Effector memory CD8-positive, alpha-beta T cell (primary cell): ENCODE results near the gene WDR82.
A peak's percentile ranks its signal among the peaks of the same experiment; 100 is the strongest.

ENCODE experiments used
- ATAC-seq: fragments of 150-1000 bp; cut with Tn5 transposase; replicated peaks from 2 replicates; pipeline ENCODE4 v1.10.0; 2021; ENCODE audit warnings: mild to moderate bottlenecking, moderate library complexity
- DNase-seq, 3 experiments: peaks; one replicate each; pipeline ENCODE4 v3.0.0; 2021
- H3K27ac Mint-ChIP-seq, 2 donors: one replicate each; pipeline ENCODE4 v1.8.0; 2022; ENCODE audit warnings: mild to moderate bottlenecking in 2 of 2, mixed read lengths in 2 of 2, moderate library complexity in 2 of 2
- H3K27me3 Mint-ChIP-seq, 2 donors: one replicate each; pipeline ENCODE4 v1.8.0; 2022; ENCODE audit warnings: mixed read lengths in 2 of 2
- H3K36me3 Mint-ChIP-seq: one replicate; pipeline ENCODE4 v1.8.0; 2022; ENCODE audit warnings: mild to moderate bottlenecking, moderate library complexity, mixed read lengths; ENCODE audit not compliant: insufficient read depth
- H3K4me1 Mint-ChIP-seq, 2 donors: one replicate each; pipeline ENCODE4 v1.8.0; 2022; ENCODE audit warnings: low read depth in 2 of 2, mixed read lengths in 2 of 2
- H3K4me3 Mint-ChIP-seq, 2 donors: one replicate each; pipeline ENCODE4 v1.8.0; 2022; ENCODE audit warnings: mild to moderate bottlenecking in 2 of 2, mixed read lengths in 2 of 2, moderate library complexity in 2 of 2
- H3K9me3 Mint-ChIP-seq, 2 donors: one replicate each; pipeline ENCODE4 v1.8.0; 2022; ENCODE audit warnings: mixed read lengths in 2 of 2

The WDR82 gene

DNA sequence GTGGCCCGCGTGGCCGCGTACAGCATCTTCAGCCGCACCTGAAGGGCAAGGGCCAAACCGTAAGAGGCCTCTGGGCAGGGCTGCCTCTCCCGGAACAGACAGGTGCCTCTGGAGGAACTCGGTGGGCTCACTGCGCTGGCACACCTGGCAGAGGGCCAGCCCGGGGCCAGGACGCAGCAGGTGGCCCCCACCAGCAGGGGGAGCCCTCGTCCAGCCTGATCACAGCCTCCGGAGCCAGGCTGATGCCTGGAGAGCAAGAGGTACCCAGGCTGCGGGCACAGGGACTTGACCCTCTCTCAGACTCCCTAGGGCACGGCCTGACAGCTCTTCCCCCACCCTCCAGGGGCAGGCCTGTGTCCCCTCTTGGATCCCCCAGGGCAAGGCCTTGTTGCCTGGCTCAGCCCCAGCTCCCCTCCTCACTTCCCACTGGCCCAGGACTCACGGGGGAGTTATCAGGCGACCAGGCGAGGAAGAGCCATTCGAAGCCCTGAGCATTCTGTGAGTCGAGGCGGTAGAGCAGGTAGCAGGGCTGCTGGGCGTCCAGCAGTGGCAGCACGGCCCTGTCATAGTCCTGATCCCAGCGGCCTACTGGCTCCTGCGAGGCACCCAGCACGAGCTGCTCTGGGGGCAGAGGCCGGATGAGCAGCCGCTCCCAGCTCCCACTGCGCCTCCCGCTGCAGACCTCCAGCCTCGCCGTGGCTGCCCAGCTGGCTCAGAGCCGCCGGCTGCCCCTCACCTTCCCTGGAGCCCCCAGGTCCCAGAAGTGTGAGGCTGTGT lies 46.8 kb downstream of the WDR82 start:
- Mint-ChIP-seq H3K4me1 (peaks cover 43 to 44% of the 10 kb centered on the region in 2 donors), H3K4me3 (peak overlapping the region; percentile 46 to 65), H3K9me3 (no peaks in the 10 kb centered on the region), H3K27ac (peak overlapping the region; percentile 62 to 81), H3K36me3 (peaks cover 50% of the 10 kb centered on the region), H3K27me3 (no peaks in the 10 kb centered on the region)
- peak; percentile 91 to 92 (median 91) for DNase-seq
- peak; percentile 95 for ATAC-seq

- Mint-ChIP-seq H3K9me3 (no peaks in the 10 kb centered on the region), H3K27me3 (no peaks in the 10 kb centered on the region), H3K27ac (peak overlapping the region; percentile 62 to 81), H3K36me3 (peaks cover 46% of the 10 kb centered on the region), H3K4me3 (no peak overlapping the region), H3K4me1 (peaks cover 43 to 44% of the 10 kb centered on the region in 2 donors)
- ATAC-seq (no peak), DNase-seq (no peak)
Observed at GRCh38 chr3:52230889-52231499, 47.5 kb downstream of the WDR82 start.

GRCh38 chr3:52230461-52230860 lies 48.0 kb downstream of the WDR82 start:
- Mint-ChIP-seq H3K27me3 (no peaks in the 10 kb centered on the region), H3K4me3 (peak overlapping the region in 1 of 2 donors; percentile 44), H3K27ac (peak overlapping the region; percentile 72 to 79), H3K9me3 (no peaks in the 10 kb centered on the region), H3K36me3 (peaks cover 46% of the 10 kb centered on the region), H3K4me1 (peaks cover 43 to 44% of the 10 kb centered on the region in 2 donors)
- ATAC-seq (no peak), DNase-seq (no peak)

GRCh38 chr3:52229656-52230055 lies 48.8 kb downstream of the WDR82 start:
- Mint-ChIP-seq H3K36me3 (peaks cover 46% of the 10 kb centered on the region), H3K4me1 (peaks cover 40 to 43% of the 10 kb centered on the region in 2 donors), H3K27me3 (no peaks in the 10 kb centered on the region), H3K9me3 (no peaks in the 10 kb centered on the region), H3K27ac (peak overlapping the region; percentile 72 to 79), H3K4me3 (no peak overlapping the region)
- ATAC-seq: no peak
- DNase-seq: no peak

GRCh38 chr3:52228751-52229291 lies 49.6 kb downstream of the WDR82 start:
- H3K27me3 Mint-ChIP-seq: no peaks in the 10 kb centered on the region
- H3K36me3 Mint-ChIP-seq: peaks cover 43% of the 10 kb centered on the region
- peaks cover 31 to 45% of the 10 kb centered on the region in 2 donors for H3K4me1 Mint-ChIP-seq
- no peak overlapping the region for H3K27ac Mint-ChIP-seq
- no peaks in the 10 kb centered on the region for H3K9me3 Mint-ChIP-seq
- H3K4me3 Mint-ChIP-seq: no peak overlapping the region
- ATAC-seq: no peak
- no peak for DNase-seq

GRCh38 chr3:52228266-52228665 lies 50.2 kb downstream of the WDR82 start:
- H3K9me3 Mint-ChIP-seq: no peaks in the 10 kb centered on the region
- no peaks in the 10 kb centered on the region for H3K27me3 Mint-ChIP-seq
- DNase-seq (no peak), ATAC-seq (no peak)
- H3K36me3 Mint-ChIP-seq: peaks cover 39% of the 10 kb centered on the region
- H3K4me1 Mint-ChIP-seq: peaks cover 31 to 46% of the 10 kb centered on the region in 2 donors
- no peak overlapping the region for H3K27ac Mint-ChIP-seq
- H3K4me3 Mint-ChIP-seq: no peak overlapping the region

- no peak for ATAC-seq
- peaks cover 42% of the 10 kb centered on the region for H3K36me3 Mint-ChIP-seq
- no peak for DNase-seq
- peaks cover 31 to 49% of the 10 kb centered on the region in 2 donors for H3K4me1 Mint-ChIP-seq
- no peaks in the 10 kb centered on the region for H3K27me3 Mint-ChIP-seq
- H3K4me3 Mint-ChIP-seq: no peak overlapping the region
- no peaks in the 10 kb centered on the region for H3K9me3 Mint-ChIP-seq
- H3K27ac Mint-ChIP-seq: no peak overlapping the region
Observed at GRCh38 chr3:52227766-52228165, 50.7 kb downstream of the WDR82 start.

DNA sequence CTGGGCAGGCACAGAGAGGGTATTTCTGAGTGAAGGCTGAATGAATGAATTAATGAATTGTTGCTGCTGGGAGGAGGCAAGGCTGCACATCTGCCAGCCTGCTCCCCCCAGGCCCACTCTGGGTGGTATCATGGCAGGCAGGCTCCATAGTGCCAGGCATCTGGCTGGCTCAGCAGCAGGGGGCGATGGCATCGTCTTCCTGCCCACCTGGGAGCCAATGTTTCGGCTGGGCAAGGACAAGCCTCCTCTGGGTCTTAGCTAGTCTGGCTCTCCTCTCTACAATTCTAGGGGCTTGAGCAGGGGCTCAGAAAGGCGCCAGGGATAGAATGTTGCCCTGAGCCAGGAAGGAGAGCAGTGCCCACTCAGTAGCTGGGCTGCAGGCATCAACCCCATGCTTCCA lies 51.3 kb downstream of the WDR82 start:
- H3K27ac Mint-ChIP-seq: peak overlapping the region in 1 of 2 donors; percentile 89
- no peak overlapping the region for H3K4me3 Mint-ChIP-seq
- no peaks in the 10 kb centered on the region for H3K27me3 Mint-ChIP-seq
- no peak for ATAC-seq
- H3K36me3 Mint-ChIP-seq: peaks cover 38% of the 10 kb centered on the region
- no peaks in the 10 kb centered on the region for H3K9me3 Mint-ChIP-seq
- H3K4me1 Mint-ChIP-seq: peaks cover 30 to 51% of the 10 kb centered on the region in 2 donors
- no peak for DNase-seq

- DNase-seq (no peak), ATAC-seq (no peak)
- peaks cover 26 to 50% of the 10 kb centered on the region in 2 donors for H3K4me1 Mint-ChIP-seq
- H3K27ac Mint-ChIP-seq: peak overlapping the region; percentile 89 to 94
- no peak overlapping the region for H3K4me3 Mint-ChIP-seq
- H3K36me3 Mint-ChIP-seq: peaks cover 33% of the 10 kb centered on the region
- H3K27me3 Mint-ChIP-seq: no peaks in the 10 kb centered on the region
- no peaks in the 10 kb centered on the region for H3K9me3 Mint-ChIP-seq
Observed at GRCh38 chr3:52226229-52226817, 52.1 kb downstream of the WDR82 start.

DNA sequence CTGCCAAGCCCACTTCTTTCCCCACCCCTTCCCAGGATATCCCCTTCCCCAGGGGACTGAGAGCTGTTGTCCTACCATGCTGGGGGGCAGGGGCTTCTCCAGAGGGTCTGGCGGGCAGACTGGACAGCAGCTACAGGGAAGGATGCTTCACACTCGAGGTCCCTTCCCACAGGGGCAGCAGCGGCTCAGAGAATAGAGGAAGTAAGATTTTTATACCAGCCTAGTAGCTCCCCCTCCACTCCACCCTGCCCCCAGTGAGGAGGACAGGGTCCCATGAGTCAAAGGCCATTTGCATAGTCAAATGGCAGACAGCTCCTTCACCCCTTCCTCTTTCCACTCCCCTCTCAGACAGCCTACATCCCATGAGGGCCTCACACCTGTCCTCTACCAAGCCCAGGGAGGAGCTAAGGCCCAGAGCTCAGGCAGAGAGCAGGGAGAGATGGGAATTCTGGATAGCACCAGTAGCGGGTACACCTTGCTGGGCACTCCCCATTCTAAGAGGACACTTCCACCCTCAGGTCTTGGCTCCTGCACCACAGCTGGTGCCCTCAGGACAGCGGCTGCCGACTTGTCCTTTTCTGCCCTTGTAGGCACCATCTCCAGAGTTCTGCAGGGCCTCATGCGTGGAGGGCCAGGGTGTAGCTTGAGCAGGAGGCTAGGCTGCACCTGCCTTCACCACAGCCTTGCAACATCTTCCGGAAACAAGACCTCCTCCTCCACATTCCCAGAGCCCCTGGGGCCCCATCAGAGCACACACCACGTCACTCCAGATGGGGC lies 52.8 kb downstream of the WDR82 start, which contains the start of gene TLR9:
Gene TLR9, minus strand, starts transcription at position 194 of the 777 bp plus-strand sequence. Its CDS starts 116 bp downstream, at position 78.
- Mint-ChIP-seq H3K27me3 (no peaks in the 10 kb centered on the region), H3K27ac (peak within 1 kb of the TSS; percentile 89 to 94), H3K36me3 (peaks cover 31% of the 10 kb centered on the region), H3K4me1 (peaks cover 26 to 51% of the 10 kb centered on the region in 2 donors), H3K9me3 (no peaks in the 10 kb centered on the region), H3K4me3 (peak within 1 kb of the TSS in 1 of 2 donors; percentile 85)
- ATAC-seq (peak; percentile 38), DNase-seq (no peak)

DNA sequence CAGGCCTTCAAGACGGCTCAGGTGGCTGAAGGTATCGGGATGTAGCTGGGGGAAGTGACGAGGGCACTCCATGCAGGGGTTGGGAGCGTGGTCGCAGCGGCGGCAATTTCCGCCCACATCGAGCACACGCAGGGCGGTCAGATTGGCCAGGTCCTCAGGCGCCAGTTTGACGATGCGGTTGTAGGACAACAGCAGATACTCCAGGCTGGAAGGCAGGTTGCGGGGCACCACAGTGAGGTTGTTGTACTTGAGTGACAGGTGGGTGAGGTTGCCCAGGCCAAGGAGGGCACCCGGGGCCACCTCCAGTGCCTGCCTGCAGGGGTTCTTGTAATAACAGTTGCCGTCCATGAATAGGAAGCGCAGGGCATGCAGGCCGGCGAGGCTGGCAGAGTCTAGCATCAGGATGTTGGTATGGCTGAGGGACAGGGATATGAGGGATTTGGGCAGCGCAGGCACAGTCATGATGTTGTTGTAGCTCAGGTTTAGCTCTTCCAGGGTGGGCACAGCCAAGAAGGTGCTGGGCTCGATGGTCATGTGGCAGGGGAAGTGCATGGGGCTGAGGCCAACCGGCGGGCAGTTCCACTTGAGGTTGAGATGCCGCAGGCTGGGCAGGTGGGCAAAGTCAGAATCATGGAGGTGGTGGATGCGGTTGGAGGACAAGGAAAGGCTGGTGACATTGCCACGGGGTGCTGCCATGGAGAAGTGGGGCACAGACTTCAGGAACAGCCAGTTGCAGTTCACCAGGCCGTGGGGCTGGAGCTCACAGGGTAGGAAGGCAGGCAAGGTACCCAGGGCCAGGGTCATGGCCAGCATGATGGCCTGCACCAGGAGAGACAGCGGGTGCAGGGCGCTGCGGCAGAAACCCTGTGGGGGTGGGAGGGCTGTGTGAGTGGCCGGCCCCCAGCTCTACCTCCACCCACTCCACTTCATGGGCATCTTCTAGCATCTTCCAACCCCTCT lies 54.7 kb downstream of the WDR82 start:
- Mint-ChIP-seq H3K36me3 (peaks cover 15% of the 10 kb centered on the region), H3K27me3 (no peaks in the 10 kb centered on the region), H3K9me3 (no peaks in the 10 kb centered on the region), H3K4me1 (peaks cover 41 to 67% of the 10 kb centered on the region in 2 donors), H3K27ac (peak overlapping the region in 1 of 2 donors; percentile 89), H3K4me3 (peak overlapping the region; percentile 13 to 85)
- ATAC-seq (no peak), DNase-seq (no peak)
